ENCODE measurements around the gene FHDC1.

FHDC1 gene

DNA sequence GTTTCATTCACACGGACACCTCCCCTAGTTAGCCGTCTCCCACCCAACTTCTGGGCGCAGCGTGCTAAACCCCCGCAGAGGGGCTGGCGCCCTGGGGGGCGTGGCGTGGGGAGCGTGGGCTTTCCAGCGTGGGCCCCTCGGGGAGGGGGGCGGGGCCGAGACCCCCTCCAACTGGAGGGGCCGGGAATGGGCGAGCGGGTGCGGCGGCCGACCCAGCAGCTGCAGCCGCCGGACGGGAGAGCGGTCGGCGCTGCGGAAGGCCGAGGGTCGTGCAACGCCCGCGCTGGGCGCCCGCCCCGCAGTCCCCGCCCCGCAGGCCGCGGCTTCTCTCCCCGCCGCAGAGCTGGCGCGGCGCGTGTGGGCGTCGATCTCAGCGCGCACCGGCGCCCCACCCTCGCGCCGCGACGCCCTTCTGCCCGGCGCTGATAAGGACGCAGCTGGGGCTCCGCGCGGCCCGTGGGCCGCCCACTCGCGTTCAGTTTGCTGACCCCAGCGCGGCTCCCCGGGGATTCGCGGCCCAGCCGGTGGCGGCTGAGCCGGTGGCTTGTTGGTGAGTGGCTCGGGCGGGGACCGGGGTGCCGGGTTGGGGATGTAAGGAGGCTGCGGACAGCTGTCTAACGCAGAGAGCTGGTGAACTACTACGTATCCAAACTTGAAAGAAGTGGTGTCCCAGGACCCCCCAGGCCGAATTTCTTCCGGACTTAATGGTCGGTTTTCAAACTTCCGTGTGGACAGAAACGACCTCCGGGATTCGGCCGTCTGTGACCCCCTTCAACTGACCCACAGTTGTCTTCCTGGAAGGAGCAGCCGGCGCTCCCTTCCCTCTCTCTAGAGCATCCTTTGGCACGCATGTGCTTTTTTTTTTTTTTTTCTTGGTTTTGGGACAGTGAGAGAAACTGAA lies 1.5 kb downstream of the FHDC1 start:
- no peak for DNase-seq

- no peak for DNase-seq
These were observed 2.3 kb downstream of the FHDC1 start for GRCh38 chr4:152938237-152938947.

DNA sequence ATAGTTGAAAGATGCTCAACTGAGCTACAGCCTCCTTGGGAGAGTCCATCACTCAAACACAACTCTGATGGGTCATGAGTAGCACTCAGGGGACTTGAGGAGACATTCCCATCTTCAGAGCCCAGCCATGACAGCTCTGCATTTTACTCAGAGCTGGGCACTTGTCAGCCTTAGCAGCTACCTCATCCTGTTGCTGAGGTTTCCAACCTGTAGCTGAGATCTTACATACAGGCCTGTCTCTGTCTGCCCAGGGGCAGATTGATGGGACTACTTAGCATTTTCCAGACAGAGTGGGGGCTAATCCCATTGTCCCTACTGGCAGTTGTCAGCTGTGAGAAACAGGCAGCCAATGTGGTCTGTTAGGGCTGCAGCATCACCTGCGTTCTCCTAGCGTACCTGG lies 3.5 kb downstream of the FHDC1 start:
- no peak for DNase-seq

DNA sequence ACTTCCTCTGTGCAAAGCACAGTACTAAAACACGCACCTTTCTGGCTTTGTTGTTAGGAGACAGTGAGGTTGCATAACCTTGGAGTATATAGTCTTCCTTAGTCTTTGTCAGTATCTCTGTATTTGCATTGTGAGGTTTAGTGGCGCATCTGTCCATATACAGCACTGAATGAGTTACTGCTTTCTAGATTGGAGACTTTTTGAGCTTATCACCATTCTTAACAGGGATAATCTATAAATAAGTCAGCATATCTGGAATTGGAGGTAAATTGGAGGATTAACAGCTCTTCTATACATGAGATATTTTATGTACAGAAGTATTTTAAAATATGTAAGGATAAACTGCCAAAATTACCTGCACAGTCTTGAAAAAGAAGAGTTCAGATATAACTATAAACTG lies 4.3 kb downstream of the FHDC1 start:
- no peak for DNase-seq

DNA sequence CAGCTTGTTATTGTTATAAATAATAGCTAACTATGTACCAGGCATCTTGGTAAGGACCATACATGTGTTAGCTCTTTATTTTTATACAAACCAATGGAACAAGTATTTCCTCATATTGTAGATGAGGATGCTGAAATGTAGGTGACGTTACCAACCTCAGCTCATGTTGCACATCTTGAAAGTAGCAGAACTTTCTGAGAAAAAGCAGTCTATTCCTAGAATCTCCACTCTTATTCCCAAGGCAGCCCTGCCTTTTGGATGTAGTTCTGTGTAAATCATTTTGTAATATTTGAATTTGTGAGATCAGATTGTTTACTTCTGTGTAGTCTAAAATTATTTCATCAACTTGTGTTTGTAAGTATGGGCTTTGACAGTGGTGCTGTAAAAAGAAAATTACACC lies 5.3 kb downstream of the FHDC1 start:
- no peak for DNase-seq

DNA sequence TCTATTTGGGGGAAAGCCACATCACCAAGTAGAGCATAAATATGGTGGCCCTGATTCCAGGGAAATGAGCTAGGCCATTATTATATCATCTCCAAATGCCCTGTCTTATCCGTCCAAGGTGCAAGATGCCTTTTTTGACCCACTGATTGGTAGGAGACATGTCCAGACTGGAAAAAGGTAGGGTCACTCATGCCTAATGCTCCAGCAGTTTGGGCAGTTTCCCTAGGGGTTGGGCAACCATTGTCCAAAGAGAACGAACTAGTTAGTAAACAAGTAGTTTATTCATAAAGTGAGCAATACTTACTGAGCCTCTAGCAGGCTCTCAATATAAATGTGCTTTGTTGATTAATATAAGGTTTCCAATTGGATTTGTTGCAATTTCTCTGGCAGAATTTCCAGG lies 6.2 kb downstream of the FHDC1 start:
- DNase-seq, result no peak

DNA sequence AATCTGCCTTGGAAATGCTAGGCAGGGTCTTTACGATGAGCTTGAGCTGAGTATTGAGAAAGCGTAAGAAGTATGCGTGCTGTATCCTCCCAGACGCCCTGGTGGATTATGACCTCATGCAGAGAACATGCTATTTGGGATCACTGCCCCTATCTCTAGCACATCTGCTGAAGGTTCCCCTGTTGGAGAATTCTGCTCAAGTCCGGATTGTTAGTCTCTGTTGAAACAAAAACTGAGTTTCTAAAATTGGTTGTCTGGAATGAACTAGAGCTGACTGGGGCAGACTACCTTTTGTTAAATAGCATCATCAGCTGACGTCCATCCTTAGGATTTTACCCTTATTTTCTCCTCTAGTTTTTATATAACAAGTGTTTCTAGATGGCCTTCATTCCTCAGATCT lies 7.5 kb downstream of the FHDC1 start:
- DNase-seq, result no peak

GRCh38 chr4:152944666-152945320 lies 8.7 kb downstream of the FHDC1 start:
- no peak for DNase-seq

GRCh38 chr4:152945639-152946038 lies 9.5 kb downstream of the FHDC1 start:
- no peak for DNase-seq

DNA sequence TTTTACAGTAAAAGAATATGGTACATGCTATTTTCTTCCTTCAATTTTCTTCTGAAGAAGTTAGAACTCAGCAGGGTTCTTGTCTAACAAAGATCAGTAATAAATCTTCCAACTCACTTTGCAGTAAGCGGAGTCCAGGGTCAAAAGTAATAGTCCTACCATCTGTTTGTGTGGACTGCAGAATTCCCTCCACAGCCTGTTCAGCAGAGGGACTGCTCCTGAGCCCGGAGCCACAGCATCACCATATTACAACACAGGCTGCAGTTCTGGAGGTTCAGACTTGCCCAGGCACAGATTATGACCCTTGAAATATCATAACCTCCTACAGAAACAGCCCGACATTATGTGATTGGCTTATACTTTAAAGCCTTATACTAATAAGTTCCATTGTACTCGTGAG lies 10.3 kb downstream of the FHDC1 start:
- DNase-seq, result no peak

GRCh38 chr4:152947311-152947710 lies 11.2 kb downstream of the FHDC1 start:
- DNase-seq, result no peak

DNA sequence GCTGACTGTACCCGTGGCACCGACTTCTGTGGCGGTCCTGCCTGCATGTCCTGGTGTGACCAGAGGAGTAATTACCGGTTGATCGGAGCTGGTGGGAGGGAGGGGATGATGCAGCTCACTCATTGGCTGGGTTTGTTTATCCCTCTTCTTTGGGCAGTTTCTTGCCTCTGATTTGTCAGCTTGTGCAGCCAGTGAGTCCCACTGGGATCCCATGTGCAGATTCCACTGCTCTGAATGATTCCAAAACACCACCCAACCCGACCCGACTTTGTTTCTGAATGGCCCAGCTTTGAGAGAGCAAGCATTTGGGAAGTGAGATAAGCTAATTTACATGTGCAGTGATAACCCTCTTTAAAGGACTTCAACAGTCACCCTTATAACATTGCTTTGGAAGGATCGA lies 13.8 kb downstream of the FHDC1 start:
- no peak for DNase-seq

DNA sequence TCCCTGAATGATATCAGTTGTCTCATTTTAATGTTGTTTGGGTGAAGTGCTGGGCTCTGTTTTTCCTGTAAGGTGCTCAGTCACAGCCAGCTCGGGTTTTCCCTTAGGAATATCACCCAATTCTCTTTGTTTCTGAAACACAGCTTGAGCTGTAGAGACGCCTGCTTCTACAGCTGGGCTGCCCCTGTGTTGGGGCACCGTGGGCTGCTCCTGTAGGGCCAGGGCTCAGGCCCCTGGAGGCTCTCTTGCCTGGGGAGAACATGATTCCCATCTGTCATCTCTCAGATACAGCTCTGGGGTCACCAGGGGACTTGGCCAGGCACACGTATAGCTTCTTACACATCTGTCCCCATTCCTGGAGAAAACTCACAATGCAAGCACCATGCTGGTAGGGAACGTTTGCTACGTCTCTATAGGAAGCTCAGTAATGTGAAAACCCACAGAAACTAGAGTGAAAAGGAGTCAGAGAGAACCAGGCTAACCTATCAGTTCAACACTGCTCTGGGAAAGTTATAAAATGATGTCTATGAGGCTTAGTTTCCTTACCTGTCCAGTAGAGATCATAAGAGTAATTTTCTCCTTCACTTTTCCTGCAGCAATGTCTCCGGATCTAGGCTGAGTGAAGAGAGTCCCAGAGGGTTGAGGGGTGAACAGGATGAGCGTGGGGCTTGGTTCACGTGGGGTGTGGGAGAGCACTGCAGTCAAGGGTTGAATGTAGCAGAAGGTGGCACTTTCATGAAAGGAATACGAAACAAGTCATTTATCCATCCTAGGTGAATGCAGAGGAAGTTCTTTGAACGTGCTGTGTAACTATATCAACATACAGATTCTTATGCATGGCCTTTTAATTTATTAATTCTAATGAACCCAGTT lies 14.5 kb downstream of the FHDC1 start:
- no peak for DNase-seq

- DNase-seq, result no peak
These were observed 15.2 kb downstream of the FHDC1 start for GRCh38 chr4:152951348-152951747.

- DNase-seq, result no peak
These were observed 17.4 kb downstream of the FHDC1 start for GRCh38 chr4:152953514-152953913.

- no peak for DNase-seq
These were observed 18.6 kb downstream of the FHDC1 start for GRCh38 chr4:152954741-152955140.

DNA sequence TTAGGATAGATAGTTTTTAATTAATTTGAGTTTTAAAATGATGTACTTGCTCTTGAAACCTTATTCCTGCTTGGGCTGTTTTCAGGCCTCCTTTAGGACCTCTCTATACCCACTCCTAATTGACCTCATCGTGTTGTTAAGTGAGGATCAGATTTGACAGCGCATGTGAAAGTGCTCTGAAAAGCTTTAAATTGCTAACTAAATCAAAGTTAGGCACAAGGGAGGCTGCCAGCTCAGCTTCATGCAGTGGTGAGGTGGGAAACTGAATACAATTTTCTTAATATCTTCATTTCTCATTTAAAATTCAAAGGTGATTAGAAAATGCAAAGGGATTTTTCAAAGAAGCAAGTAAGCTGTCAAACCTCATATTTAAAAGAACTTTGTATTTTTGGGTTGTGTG lies 20.0 kb downstream of the FHDC1 start:
- DNase-seq, result no peak

- no peak for DNase-seq
These were observed 20.7 kb downstream of the FHDC1 start for GRCh38 chr4:152956650-152957436.

DNA sequence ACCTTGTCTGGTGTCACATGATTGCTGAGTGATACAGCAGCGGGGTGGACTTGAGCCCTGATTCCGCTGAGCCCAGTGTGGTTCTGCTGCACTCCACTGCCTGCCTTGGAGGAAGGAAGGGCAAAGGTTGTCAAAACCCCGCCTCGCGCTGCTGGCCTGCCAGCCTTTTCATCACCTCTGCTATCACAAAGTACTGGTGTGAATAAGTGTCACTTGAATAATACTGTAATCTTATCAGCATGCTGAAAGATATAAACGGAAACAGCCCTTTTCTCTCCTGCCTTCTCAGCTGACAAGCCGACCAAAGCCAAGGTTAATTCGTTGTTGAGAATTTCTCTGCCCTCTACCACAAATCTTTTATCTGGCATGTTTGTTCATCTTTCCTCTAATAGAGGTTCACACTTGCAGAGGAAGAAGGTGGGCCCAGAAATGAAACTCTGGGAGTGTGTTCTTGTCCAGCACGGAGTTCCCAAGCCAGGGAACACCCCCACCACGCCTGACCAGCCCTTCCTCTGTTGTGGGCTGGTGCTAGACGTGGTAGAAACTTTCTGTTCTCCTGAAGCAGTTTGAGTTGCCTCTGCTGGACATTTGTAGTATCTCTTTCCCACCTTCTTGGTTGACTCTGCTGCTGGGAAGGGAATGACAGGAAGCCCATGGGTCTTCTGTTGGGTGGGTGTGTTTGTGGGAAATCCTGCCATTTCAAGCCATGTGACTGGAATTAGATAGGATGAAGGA lies 21.5 kb downstream of the FHDC1 start:
- no peak for DNase-seq

GRCh38 chr4:152959080-152959479 lies 23.0 kb downstream of the FHDC1 start:
- DNase-seq, result no peak

DNA sequence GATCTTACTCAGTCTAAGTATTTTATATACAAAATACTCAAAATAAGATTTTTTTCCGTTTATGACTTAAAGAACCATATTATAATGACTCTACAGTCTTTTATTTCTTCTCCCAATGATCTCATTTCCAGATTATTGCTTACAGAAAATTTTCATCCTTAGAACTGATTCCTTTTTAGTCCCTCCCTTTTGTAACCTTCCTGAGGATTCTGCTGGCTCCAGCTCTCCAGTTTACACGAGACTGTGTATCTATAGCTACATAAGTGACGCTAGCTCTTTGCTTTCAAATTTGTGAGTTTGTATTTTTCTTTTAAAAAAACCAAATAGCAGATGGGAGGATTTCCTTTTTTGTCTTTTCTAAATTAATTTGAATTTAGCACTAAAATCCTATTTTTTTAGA lies 24.0 kb downstream of the FHDC1 start:
- no peak for DNase-seq

Measured in activated CD4-positive, alpha-beta T cell treated with anti-CD3 and anti-CD28 coated beads, Interleukin-2, Interleukin-6, amounts not matched to agents 100 ng/mL and 50 ng/mL, durations not matched to agents 16 hours and 8 hours (primary cell).